WTC11 (cell line): ENCODE data around the gene TRIP12.

ENCODE experiments used
- CTCF ChIP-seq: fragments of 200-600 bp; IDR thresholded peaks from 2 replicates; pipeline ENCODE4 v1.8.0; 2022; ENCODE audit warnings: antibody characterized with exemption
- IRF1 ChIP-seq: sonication (generic); formaldehyde crosslinking; IDR thresholded peaks from 2 replicates; pipeline ENCODE4 v1.8.0; 2023; ENCODE audit warnings: missing genetic modification reagents
- JUN ChIP-seq: sonication (generic); formaldehyde crosslinking; IDR thresholded peaks from 2 replicates; pipeline ENCODE4 v1.8.0; 2023; ENCODE audit warnings: mild to moderate bottlenecking, missing genetic modification reagents
- SP1 ChIP-seq: sonication (generic); formaldehyde crosslinking; conservative IDR thresholded peaks from 2 replicates; pipeline ENCODE4 v1.8.1; 2022; ENCODE audit warnings: missing genetic modification reagents
- ZNF121 ChIP-seq: sonication (generic); formaldehyde crosslinking; IDR thresholded peaks from 2 replicates; pipeline ENCODE4 v1.8.0; 2023; ENCODE audit warnings: missing genetic modification reagents
- ZNF317 ChIP-seq: sonication (generic); formaldehyde crosslinking; IDR thresholded peaks from 2 replicates; pipeline ENCODE4 v1.8.1; 2023; ENCODE audit warnings: low read depth, mild to moderate bottlenecking, moderate library complexity, missing genetic modification reagents, borderline replicate concordance

GRCh38 chr2:229880892-229881586 lies 40.8 kb downstream of the TRIP12 start:
- no peak for TF ChIP-seq ZNF121 (CRISPR knock-in tag)
- no peak for TF ChIP-seq IRF1 (CRISPR knock-in tag)
- no peak for TF ChIP-seq ZNF317 (CRISPR knock-in tag)
- TF ChIP-seq SP1 (CRISPR knock-in tag) = no peak
- no peak for TF ChIP-seq JUN (CRISPR knock-in tag)
- no peak for TF ChIP-seq CTCF
